MM.1S (cell line): ENCODE data around the gene PYCARD.

Experiments
- CTCF ChIP-seq: fragments of 300-600 bp; sonication (generic); IDR thresholded peaks from 2 replicates; pipeline ENCODE4 v1.5.1; 2016; ENCODE audit warnings: antibody characterized with exemption, low read length, mixed read lengths
- EZH2phosphoT487 ChIP-seq: fragments of 300-600 bp; sonication (generic); IDR thresholded peaks from 2 replicates; pipeline ENCODE4 v1.6.1; 2018; ENCODE audit warnings: antibody characterized with exemption, low read length

GRCh38 chr16:31179219-31179746 lies 23.3 kb downstream of the PYCARD start:
- TF ChIP-seq CTCF (no peak), EZH2phosphoT487 (no peak)
